ENCODE data around the gene FOXO3.

FOXO3 gene

GRCh38 chr6:108685970-108686369 lies 125.3 kb downstream of the FOXO3 start:
- no peak for DNase-seq (ENCODE audit: low read depth)

- no peak for DNase-seq (ENCODE audit: low read depth)
Observed at GRCh38 chr6:108686896-108687295, 126.2 kb downstream of the FOXO3 start.

GRCh38 chr6:108687921-108688320 lies 127.2 kb downstream of the FOXO3 start:
- DNase-seq (ENCODE audit: low read depth), result no peak

GRCh38 chr6:108689272-108690161 lies 128.8 kb downstream of the FOXO3 start:
- DNase-seq (ENCODE audit: low read depth), result no peak

- DNase-seq (ENCODE audit: low read depth), result no peak
Observed at GRCh38 chr6:108690326-108691049, 129.8 kb downstream of the FOXO3 start.

- DNase-seq (ENCODE audit: low read depth), result no peak
Observed at GRCh38 chr6:108693430-108694154, 132.9 kb downstream of the FOXO3 start.

GRCh38 chr6:108694816-108695215 lies 134.1 kb downstream of the FOXO3 start:
- no peak for DNase-seq (ENCODE audit: low read depth)

GRCh38 chr6:108697561-108698161 lies 136.9 kb downstream of the FOXO3 start:
- DNase-seq (ENCODE audit: low read depth), result no peak

- DNase-seq (ENCODE audit: low read depth), result no peak
Observed at GRCh38 chr6:108698593-108699289, 138.0 kb downstream of the FOXO3 start.

- DNase-seq (ENCODE audit: low read depth), result no peak
Observed at GRCh38 chr6:108699290-108700041, 138.7 kb downstream of the FOXO3 start.

- DNase-seq (ENCODE audit: low read depth), result no peak
Observed at GRCh38 chr6:108702106-108702851, 141.6 kb downstream of the FOXO3 start.

GRCh38 chr6:108706649-108707048 lies 145.9 kb downstream of the FOXO3 start:
- no peak for DNase-seq (ENCODE audit: low read depth)

GRCh38 chr6:108707328-108707976 lies 146.7 kb downstream of the FOXO3 start:
- no peak for DNase-seq (ENCODE audit: low read depth)

- DNase-seq (ENCODE audit: low read depth), result no peak
Observed at GRCh38 chr6:108710030-108710429, 149.3 kb downstream of the FOXO3 start.

GRCh38 chr6:108710551-108710950 lies 149.8 kb downstream of the FOXO3 start:
- DNase-seq (ENCODE audit: low read depth), result no peak

- no peak for DNase-seq (ENCODE audit: low read depth)
Observed at GRCh38 chr6:108711071-108711470, 150.4 kb downstream of the FOXO3 start.

- no peak for DNase-seq (ENCODE audit: low read depth)
Observed at GRCh38 chr6:108711826-108712225, 151.1 kb downstream of the FOXO3 start.

GRCh38 chr6:108712946-108713345 lies 152.2 kb downstream of the FOXO3 start:
- no peak for DNase-seq (ENCODE audit: low read depth)

GRCh38 chr6:108714101-108714765 lies 153.5 kb downstream of the FOXO3 start:
- DNase-seq (ENCODE audit: low read depth), result no peak

Data from activated T-cell treated with anti-CD3 and anti-CD28 coated beads for 1 hour (primary cell).